ENCODE results near the gene IGSF8. TPM values are rescaled to one million over a fixed set of nuclear protein-coding genes. Genes with fewer than 3 reads are reported as not detected.
A peak's percentile ranks its signal among the peaks of the same experiment; 100 is the strongest.

Gene IGSF8
- total RNA-seq, 2 donors from 2014 or later = 34.5 to 35.9 TPM

GRCh38 chr1:160136121-160136925, 37.9 kb upstream of the IGSF8 start:
- H3K27ac Mint-ChIP-seq = no peak overlapping the region
- TF ChIP-seq CTCF (conservative IDR thresholded peaks at IDR 0.05) = no peak
- H3K9me3 Mint-ChIP-seq = no peaks in the 10 kb centered on the region
- no peak overlapping the region for H3K4me3 Mint-ChIP-seq
- Histone ChIP-seq H3K9ac (ENCODE audit: extremely low read depth, low read length, poor library complexity, severe bottlenecking) (no peak overlapping the region), H3K27me3 (ENCODE audit: control insufficient read depth, insufficient read depth, low read length, poor library complexity, severe bottlenecking) (no peaks in the 10 kb centered on the region), H3K4me1 (ENCODE audit: control insufficient read depth, insufficient read depth, low read length) (no peaks in the 10 kb centered on the region), H3K4me3 (ENCODE audit: low read length) (no peak overlapping the region), H3K9me3 (ENCODE audit: control insufficient read depth, low read length) (no peaks in the 10 kb centered on the region), H3K27ac (ENCODE audit: low read depth, low read length) (no peak overlapping the region), H3K36me3 (ENCODE audit: control insufficient read depth, insufficient read depth, low read length) (no peaks in the 10 kb centered on the region)
- no peak for DNase-seq
- no peaks in the 10 kb centered on the region for H3K36me3 Mint-ChIP-seq (ENCODE audit: low read depth)
- peaks cover 3% of the 10 kb centered on the region for H3K27me3 Mint-ChIP-seq (ENCODE audit: insufficient read depth)
- 95 to 96% methylated on average over 15 to 22 of the region's 22 CpGs for WGBS, 2 experiments (ENCODE audit: insufficient coverage in 1 of 2, insufficient read length in 1 of 2)
- no peaks in the 10 kb centered on the region for H3K4me1 Mint-ChIP-seq

GRCh38 chr1:160134791-160135572, 36.6 kb upstream of the IGSF8 start:
- WGBS, 2 experiments (ENCODE audit: insufficient coverage in 1 of 2, insufficient read length in 1 of 2) = 92 to 93% methylated on average over 10 to 20 of the region's 20 CpGs
- Histone ChIP-seq H3K27me3 (ENCODE audit: control insufficient read depth, insufficient read depth, low read length, poor library complexity, severe bottlenecking) (no peaks in the 10 kb centered on the region), H3K9me3 (ENCODE audit: control insufficient read depth, low read length) (no peaks in the 10 kb centered on the region), H3K9ac (ENCODE audit: extremely low read depth, low read length, poor library complexity, severe bottlenecking) (no peak overlapping the region), H3K4me1 (ENCODE audit: control insufficient read depth, insufficient read depth, low read length) (no peaks in the 10 kb centered on the region), H3K36me3 (ENCODE audit: control insufficient read depth, insufficient read depth, low read length) (no peaks in the 10 kb centered on the region), H3K27ac (ENCODE audit: low read depth, low read length) (peak overlapping the region; percentile 11), H3K4me3 (ENCODE audit: low read length) (no peak overlapping the region)
- no peaks in the 10 kb centered on the region for H3K9me3 Mint-ChIP-seq
- no peak for TF ChIP-seq CTCF (conservative IDR thresholded peaks at IDR 0.05)
- no peaks in the 10 kb centered on the region for H3K4me1 Mint-ChIP-seq
- no peak overlapping the region for H3K4me3 Mint-ChIP-seq
- peaks cover 1% of the 10 kb centered on the region for H3K27me3 Mint-ChIP-seq (ENCODE audit: insufficient read depth)
- H3K27ac Mint-ChIP-seq = no peak overlapping the region
- no peaks in the 10 kb centered on the region for H3K36me3 Mint-ChIP-seq (ENCODE audit: low read depth)
- no peak for DNase-seq

- no peaks in the 10 kb centered on the region for H3K27me3 Mint-ChIP-seq (ENCODE audit: insufficient read depth)
- Histone ChIP-seq H3K4me1 (ENCODE audit: control insufficient read depth, insufficient read depth, low read length) (no peaks in the 10 kb centered on the region), H3K27ac (ENCODE audit: low read depth, low read length) (no peak overlapping the region), H3K36me3 (ENCODE audit: control insufficient read depth, insufficient read depth, low read length) (no peaks in the 10 kb centered on the region), H3K4me3 (ENCODE audit: low read length) (no peak overlapping the region), H3K9ac (ENCODE audit: extremely low read depth, low read length, poor library complexity, severe bottlenecking) (no peak overlapping the region), H3K9me3 (ENCODE audit: control insufficient read depth, low read length) (no peaks in the 10 kb centered on the region), H3K27me3 (ENCODE audit: control insufficient read depth, insufficient read depth, low read length, poor library complexity, severe bottlenecking) (no peaks in the 10 kb centered on the region)
- no peaks in the 10 kb centered on the region for H3K36me3 Mint-ChIP-seq (ENCODE audit: low read depth)
- H3K4me1 Mint-ChIP-seq = no peaks in the 10 kb centered on the region
- WGBS, 2 experiments (ENCODE audit: insufficient coverage in 1 of 2, insufficient read length in 1 of 2) = 92 to 96% methylated on average over 7 to 9 of the region's 9 CpGs
- DNase-seq = no peak
- no peak overlapping the region for H3K27ac Mint-ChIP-seq
- H3K4me3 Mint-ChIP-seq = no peak overlapping the region
- no peaks in the 10 kb centered on the region for H3K9me3 Mint-ChIP-seq
- no peak for TF ChIP-seq CTCF (conservative IDR thresholded peaks at IDR 0.05)
Observed at GRCh38 chr1:160133990-160134770, 35.8 kb upstream of the IGSF8 start.

Measured in endodermal cell (in vitro differentiated cells).